Endothelial cell of umbilical vein (primary cell): ENCODE data around the gene SYTL3. TPM values are rescaled to one million over a fixed set of nuclear protein-coding genes. Genes with fewer than 3 reads are reported as not detected.

Experiments used
- BruUV-seq: library from RNA; stranded (reverse); fragments of 400-500 nt; replicated peaks from 2 replicates; lab custom pipeline; 2021; lab: Mats Ljungman, UMichigan
- CTCF ChIA-PET: fragments of 300-600, 350-600 bp; sonication (Branson Sonifier 250); formaldehyde crosslinking; loops from one replicate; lab custom pipeline; 2021; ENCODE audit warnings: antibody characterized with exemption, inconsistent platforms; lab: Charles Lee
- POLR2A ChIA-PET: fragments of 300-600, 350-600 bp; sonication (Branson Sonifier 250); formaldehyde crosslinking; loops from one replicate; lab custom pipeline; 2021; ENCODE audit warnings: antibody characterized with exemption, inconsistent platforms; lab: Charles Lee
- DNase-seq: peaks from one replicate; pipeline ENCODE4 v3.0.0-alpha.2; 2011; ENCODE audit warnings: low read depth, low spot score
- FAIRE-seq: peaks from 2 replicates; lab custom pipeline; 2011; peaks lifted over from hg19 to GRCh38; lab: Jason Lieb, UNC
- H2AFZ ChIP-seq: 2 replicates; pipeline ENCODE4 v1.6.0; 2012; ENCODE audit warnings: low read depth, low read length, control low read depth, inconsistent platforms
- H3K27ac ChIP-seq: 2 replicates; pipeline ENCODE4 v1.5.1; 2011; ENCODE audit warnings: low read depth, mild to moderate bottlenecking, control low read depth, low read length, moderate library complexity; ENCODE audit not compliant: insufficient read depth
- H3K27me3 ChIP-seq, 2 experiments: 2 replicates each; pipeline versions ENCODE4 v1.6.0 to v1.6.1; 2011; ENCODE audit warnings: low read length in 2 of 2, mixed read lengths in 1 of 2; ENCODE audit not compliant: control insufficient read depth in 2 of 2, insufficient read depth in 2 of 2
- H3K36me3 ChIP-seq, 2 experiments: 2 replicates in 1 of 2; 3 replicates in 1 of 2; pipeline ENCODE4 v1.5.1; 2011; ENCODE audit warnings: low read length in 2 of 2, mild to moderate bottlenecking in 1 of 2, moderate library complexity in 1 of 2; ENCODE audit not compliant: control insufficient read depth in 2 of 2, insufficient read depth in 2 of 2; ENCODE audit errors: extremely low read depth in 1 of 2
- H3K4me1 ChIP-seq: 3 replicates; pipeline ENCODE4 v1.5.1; 2011; ENCODE audit warnings: mild to moderate bottlenecking, low read length; ENCODE audit not compliant: control insufficient read depth, insufficient read depth; ENCODE audit errors: extremely low read depth
- H3K4me2 ChIP-seq: 2 replicates; pipeline ENCODE4 v1.6.1; 2011; ENCODE audit warnings: low read length, control low read depth, mixed read lengths; ENCODE audit not compliant: insufficient read depth
- H3K4me3 ChIP-seq, 3 experiments: fragments of 200-600 bp in 1 of 3; sonication (generic), shearing (Covaris generic) in 1 of 3; replicated peaks in 1 of 3; 2 replicates each; pipeline ENCODE4 v1.5.1; 2011 to 2016; ENCODE audit warnings: control low read depth in 3 of 3, low read length in 3 of 3, mild to moderate bottlenecking in 2 of 3, inconsistent platforms in 1 of 3, low read depth in 1 of 3, moderate library complexity in 1 of 3; ENCODE audit not compliant: insufficient read depth in 1 of 3
- H3K79me2 ChIP-seq: 2 replicates; pipeline ENCODE4 v1.6.0; 2012; ENCODE audit warnings: low read length, inconsistent platforms; ENCODE audit not compliant: control insufficient read depth, insufficient read depth
- H3K9ac ChIP-seq: replicated peaks from 2 replicates; pipeline ENCODE3; 2011; ENCODE audit warnings: low read length, control low read depth; ENCODE audit not compliant: insufficient read depth; ENCODE audit errors: extremely low read depth
- H3K9me1 ChIP-seq: replicated peaks from 3 replicates; pipeline ENCODE4 v1.6.0; 2011; ENCODE audit warnings: mild to moderate bottlenecking, low read length; ENCODE audit not compliant: control insufficient read depth, insufficient read depth; ENCODE audit errors: extremely low read depth
- H3K9me3 ChIP-seq: replicated peaks from 2 replicates; pipeline ENCODE4 v1.5.1; 2012; ENCODE audit warnings: low read length, inconsistent platforms; ENCODE audit not compliant: control insufficient read depth, insufficient read depth
- H4K20me1 ChIP-seq: replicated peaks from 2 replicates; pipeline ENCODE3; 2011; ENCODE audit warnings: mild to moderate bottlenecking, low read length; ENCODE audit not compliant: control insufficient read depth, insufficient read depth; ENCODE audit errors: extremely low read depth
- EZH2 ChIP-seq: IDR thresholded peaks from 2 replicates; pipeline ENCODE4 v1.6.1; 2012; ENCODE audit warnings: borderline replicate concordance, low read depth, mild to moderate bottlenecking, moderate library complexity, low read length, inconsistent platforms; ENCODE audit not compliant: severe bottlenecking
- FOS ChIP-seq: IDR thresholded peaks from 2 replicates; pipeline ENCODE4 v1.6.1; 2011; ENCODE audit warnings: mild to moderate bottlenecking, low read length, moderate library complexity, borderline replicate concordance; ENCODE audit not compliant: insufficient read depth
- GATA2 ChIP-seq: IDR thresholded peaks from 2 replicates; pipeline ENCODE4 v1.7.0; 2011; ENCODE audit warnings: low read depth, mild to moderate bottlenecking, moderate library complexity, mixed read lengths, low read length; ENCODE audit not compliant: insufficient read length, insufficient read depth
- JUN ChIP-seq: IDR thresholded peaks from 2 replicates; pipeline ENCODE4 v1.6.1; 2011; ENCODE audit warnings: borderline replicate concordance, low read depth; ENCODE audit not compliant: insufficient read length, insufficient read depth
- MYC ChIP-seq: IDR thresholded peaks from one replicate; pipeline ENCODE4 v1.6.1; 2011; ENCODE audit warnings: mild to moderate bottlenecking, low read depth, low read length
- POLR2A ChIP-seq: IDR thresholded peaks from 2 replicates; pipeline ENCODE4 v1.6.1; 2012; ENCODE audit warnings: low read depth, mild to moderate bottlenecking, control low read depth, low read length
- POLR2AphosphoS5 ChIP-seq: IDR thresholded peaks from 2 replicates; pipeline ENCODE4 v1.6.1; 2012; ENCODE audit warnings: low read depth, mild to moderate bottlenecking, control low read depth, low read length, moderate library complexity; ENCODE audit not compliant: insufficient read depth
- dilution Hi-C: fragments of 300-500 bp; cut with MboI; formaldehyde crosslinking; loops from one replicate; pipeline ENCODE4 v1.15.0; 2019; ENCODE audit warnings: low sequenced_read_pairs; ENCODE audit not compliant: extremely low pct_ligation_motif_present
- intact Hi-C: fragments of 100-400 bp; cut with micrococcal nuclease; formaldehyde crosslinking; loops from one replicate; pipeline ENCODE4 v1.10.0; 2022
- polyA plus RNA-seq, 4 experiments: library from polyadenylated mRNA; depleted of rRNA in 3 of 4; stranded (reverse) in 3 of 4; unstranded in 1 of 4; fragments of >200 nt; gene quantifications; 2 replicates each; pipeline versions ENCODE4 v1.2.1 to v1.2.3, GENCODE V29; 2011 to 2012; ENCODE audit warnings: missing spikeins in 1 of 4
- total RNA-seq: library from RNA; stranded (reverse); gene quantifications from 2 replicates; pipeline ENCODE4 v1.2.3, GENCODE V29; 2021
- TF ChIP-seq, protein P1 (sequence below), 2 donors: IDR thresholded peaks; 1 replicate in 1 of 2; 2 replicates in 1 of 2; pipeline ENCODE4 v1.5.1; 2011; ENCODE audit warnings: low read length in 2 of 2, mild to moderate bottlenecking in 2 of 2, moderate library complexity in 2 of 2, control low read depth in 1 of 2, inconsistent platforms in 1 of 2, low read depth in 1 of 2; ENCODE audit not compliant: insufficient read depth in 1 of 2; ENCODE audit errors: extremely low read depth in 1 of 2
- TF ChIP-seq, protein P2 (sequence below): IDR thresholded peaks from 2 replicates; pipeline ENCODE4 v1.6.1; 2011; ENCODE audit not compliant: insufficient read depth, insufficient read length

Gene SYTL3
- total and polyA plus RNA-seq, 2 donors (not counting 3 experiments of a cell fraction or from before 2014, with no cell fraction given) = 0.59 to 0.77 TPM

DNA sequence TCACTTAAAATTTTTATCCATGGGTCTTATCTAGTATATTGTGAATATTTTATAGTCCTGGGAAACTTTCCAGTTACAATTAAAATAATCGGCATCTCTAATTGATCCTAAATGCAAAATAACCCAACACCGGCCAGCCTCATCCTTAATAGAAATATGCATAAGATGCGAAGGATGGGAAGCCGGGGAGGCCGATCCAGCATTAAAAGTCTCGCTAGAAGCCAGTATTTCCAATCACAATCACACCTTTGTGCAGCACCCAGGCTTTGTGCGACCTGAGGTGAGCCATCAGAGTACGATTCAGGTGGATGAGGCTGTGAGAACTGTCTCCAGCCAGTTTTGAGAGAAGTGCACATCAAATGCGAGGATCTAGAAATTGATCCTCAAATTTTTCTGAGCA, 104.0 kb downstream of the SYTL3 start:
- Histone ChIP-seq H2AFZ (no peak overlapping the region), H3K4me3 (no peak overlapping the region), H3K79me2 (no peaks in the 10 kb centered on the region), H3K9me1 (no peaks in the 10 kb centered on the region), H3K9me3 (no peaks in the 10 kb centered on the region), H3K9ac (no peak overlapping the region), H3K27ac (no peak overlapping the region), H3K36me3 (no peaks in the 10 kb centered on the region), H4K20me1 (no peaks in the 10 kb centered on the region), H3K4me1 (no peaks in the 10 kb centered on the region), H3K27me3 (no peaks in the 10 kb centered on the region), H3K4me2 (no peak overlapping the region)
- no peak for FAIRE-seq
- dilution Hi-C loops (no loop called here), intact Hi-C loops (no loop called here)
- DNase-seq = no peak
- no TSS peak for BruUV-seq
- CTCF ChIA-PET = no interaction called here
- POLR2A ChIA-PET = no interaction called here
- TF ChIP-seq POLR2A = no peak
- no peak for TF ChIP-seq POLR2AphosphoS5
- no peak for TF ChIP-seq JUN
- no peak for TF ChIP-seq FOS
- no peak for TF ChIP-seq GATA2
- TF ChIP-seq, protein P1, sequence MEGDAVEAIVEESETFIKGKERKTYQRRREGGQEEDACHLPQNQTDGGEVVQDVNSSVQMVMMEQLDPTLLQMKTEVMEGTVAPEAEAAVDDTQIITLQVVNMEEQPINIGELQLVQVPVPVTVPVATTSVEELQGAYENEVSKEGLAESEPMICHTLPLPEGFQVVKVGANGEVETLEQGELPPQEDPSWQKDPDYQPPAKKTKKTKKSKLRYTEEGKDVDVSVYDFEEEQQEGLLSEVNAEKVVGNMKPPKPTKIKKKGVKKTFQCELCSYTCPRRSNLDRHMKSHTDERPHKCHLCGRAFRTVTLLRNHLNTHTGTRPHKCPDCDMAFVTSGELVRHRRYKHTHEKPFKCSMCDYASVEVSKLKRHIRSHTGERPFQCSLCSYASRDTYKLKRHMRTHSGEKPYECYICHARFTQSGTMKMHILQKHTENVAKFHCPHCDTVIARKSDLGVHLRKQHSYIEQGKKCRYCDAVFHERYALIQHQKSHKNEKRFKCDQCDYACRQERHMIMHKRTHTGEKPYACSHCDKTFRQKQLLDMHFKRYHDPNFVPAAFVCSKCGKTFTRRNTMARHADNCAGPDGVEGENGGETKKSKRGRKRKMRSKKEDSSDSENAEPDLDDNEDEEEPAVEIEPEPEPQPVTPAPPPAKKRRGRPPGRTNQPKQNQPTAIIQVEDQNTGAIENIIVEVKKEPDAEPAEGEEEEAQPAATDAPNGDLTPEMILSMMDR (IDR thresholded peaks at IDR 0.05; ENCODE audit: extremely low read depth in 1 of 2, insufficient read depth in 1 of 2, low read depth in 1 of 2, low read length in 2 of 2) = no peak
- TF ChIP-seq, protein P2, sequence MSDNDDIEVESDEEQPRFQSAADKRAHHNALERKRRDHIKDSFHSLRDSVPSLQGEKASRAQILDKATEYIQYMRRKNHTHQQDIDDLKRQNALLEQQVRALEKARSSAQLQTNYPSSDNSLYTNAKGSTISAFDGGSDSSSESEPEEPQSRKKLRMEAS = no peak
- no peak for TF ChIP-seq MYC
- TF ChIP-seq EZH2 = no peak
